HG02642 (cell line): Measurements from ENCODE around the gene KPTN.

Source experiments
- ATAC-seq: cut with Tn5 transposase; IDR thresholded peaks from one replicate; pipeline ENCODE4 v1.9.1; 2021; ENCODE audit warnings: mild to moderate bottlenecking; ENCODE audit not compliant: unreplicated experiment, poor library complexity

KPTN gene

GRCh38 chr19:47509170-47509847 is 25.3 kb upstream of the KPTN start:
- no peak for ATAC-seq

GRCh38 chr19:47508721-47509120 is 24.7 kb upstream of the KPTN start:
- no peak for ATAC-seq

GRCh38 chr19:47507924-47508553 is 24.0 kb upstream of the KPTN start:
- no peak for ATAC-seq

GRCh38 chr19:47507012-47507411 is 23.0 kb upstream of the KPTN start:
- ATAC-seq = no peak

GRCh38 chr19:47506459-47506858 is 22.4 kb upstream of the KPTN start:
- ATAC-seq = no peak

- no peak for ATAC-seq
These were observed 21.5 kb upstream of the KPTN start for GRCh38 chr19:47505506-47505905.

- ATAC-seq = no peak
These were observed 19.8 kb upstream of the KPTN start for GRCh38 chr19:47503826-47504150.

- ATAC-seq = no peak
These were observed 19.3 kb upstream of the KPTN start for GRCh38 chr19:47503130-47503825.

GRCh38 chr19:47499863-47500830 is 16.1 kb upstream of the KPTN start:
- ATAC-seq = no peak

- ATAC-seq = no peak
These were observed 15.4 kb upstream of the KPTN start for GRCh38 chr19:47499371-47499770.

- no peak for ATAC-seq
These were observed 14.5 kb upstream of the KPTN start for GRCh38 chr19:47498561-47498960.

- ATAC-seq = no peak
These were observed 14.0 kb upstream of the KPTN start for GRCh38 chr19:47497821-47498520.

- no peak for ATAC-seq
These were observed 13.2 kb upstream of the KPTN start for GRCh38 chr19:47497050-47497766.

GRCh38 chr19:47495478-47496372 is 11.7 kb upstream of the KPTN start:
- no peak for ATAC-seq

GRCh38 chr19:47494729-47495128 is 10.7 kb upstream of the KPTN start:
- no peak for ATAC-seq

- no peak for ATAC-seq
These were observed 10.2 kb upstream of the KPTN start for GRCh38 chr19:47494211-47494547.

GRCh38 chr19:47493378-47494210 is 9.6 kb upstream of the KPTN start:
- ATAC-seq = no peak
